Smooth muscle cell (in vitro differentiated cells): ENCODE results near the gene ECE2. TPM values are rescaled to one million over a fixed set of nuclear protein-coding genes. Genes with fewer than 3 reads are reported as not detected.
"Not testable (repeated sequence)": the region's sequence is repeated elsewhere in the genome, so short reads cannot be mapped to it uniquely, and the experiment has no call there.

Experiments
- DNase-seq: peaks from one replicate; lab custom pipeline; 2025; ENCODE audit not compliant: unreplicated experiment; lab: John Stamatoyannopoulos, UW
- H2AFZ ChIP-seq: fragments of 200-600 bp; sonication (generic); 2 replicates; pipeline ENCODE4 v1.6.0; 2016; ENCODE audit warnings: antibody characterized with exemption, low read depth, mild to moderate bottlenecking
- H3F3A ChIP-seq: fragments of 200-600 bp; sonication (generic); 2 replicates; pipeline ENCODE4 v1.6.0; 2017; ENCODE audit warnings: antibody characterized with exemption, low read depth
- H3K27ac ChIP-seq: fragments of 200-600 bp; sonication (generic); 2 replicates; pipeline ENCODE4 v1.5.1; 2016; ENCODE audit warnings: low read depth, mild to moderate bottlenecking
- H3K27me3 ChIP-seq: fragments of 200-600 bp; sonication (generic); 2 replicates; pipeline ENCODE4 v1.6.1; 2016; ENCODE audit warnings: low read depth, mild to moderate bottlenecking
- H3K36me3 ChIP-seq: fragments of 200-600 bp; sonication (generic); 2 replicates; pipeline ENCODE4 v1.5.1; 2016; ENCODE audit warnings: low read depth
- H3K4me1 ChIP-seq: fragments of 200-600 bp; sonication (generic); 2 replicates; pipeline ENCODE4 v1.5.1; 2016; ENCODE audit warnings: low read depth
- H3K4me2 ChIP-seq: fragments of 200-600 bp; sonication (generic); 2 replicates; pipeline ENCODE4 v1.6.0; 2016; ENCODE audit warnings: mild to moderate bottlenecking
- H3K4me3 ChIP-seq: fragments of 200-600 bp; sonication (generic); 2 replicates; pipeline ENCODE4 v1.5.1; 2016; ENCODE audit warnings: mild to moderate bottlenecking
- H3K79me2 ChIP-seq: fragments of 200-600 bp; sonication (generic); 2 replicates; pipeline ENCODE4 v1.6.0; 2016; ENCODE audit warnings: low read depth, mild to moderate bottlenecking
- H3K9ac ChIP-seq: fragments of 200-600 bp; sonication (generic); 2 replicates; pipeline ENCODE4 v1.6.0; 2016; ENCODE audit warnings: low read depth
- H3K9me3 ChIP-seq: fragments of 200-600 bp; sonication (generic); replicated peaks from 2 replicates; pipeline ENCODE4 v1.5.1; 2016; ENCODE audit warnings: low read depth
- H4K20me1 ChIP-seq: fragments of 200-600 bp; sonication (generic); 2 replicates; pipeline ENCODE4 v1.6.0; 2016; ENCODE audit warnings: low read depth
- CTCF ChIP-seq: fragments of 200-600 bp; sonication (generic); IDR thresholded peaks from 2 replicates; pipeline ENCODE4 v1.5.1; 2017; ENCODE audit warnings: borderline replicate concordance, mild to moderate bottlenecking, antibody characterized with exemption; ENCODE audit not compliant: insufficient read depth, poor library complexity, severe bottlenecking
- WGBS: methylation state at CpG from one replicate; pipeline ENCODE4 v1.1.7; 2016; ENCODE audit warnings: low lambda C conversion rate; 5-methylcytosine and 5-hydroxymethylcytosine counted together
- microRNA counts: library from miRNA; unstranded; fragments of <30 nt; microRNA quantifications from one replicate; lab custom pipeline; 2016
- microRNA-seq: library from miRNA; unstranded; fragments of <30 nt; microRNA quantifications from one replicate; pipeline ENCODE4, GENCODE V29; 2016; ENCODE audit warnings: borderline number of aligned reads
- polyA plus RNA-seq: library from polyadenylated mRNA; unstranded; fragments of >200 nt; fragmentation: Nextera tagmentation; extraction: Ambion mirVana; gene quantifications from 2 replicates; pipeline ENCODE4 v1.2.1, GENCODE V29; 2016
- small RNA-seq: library from RNA; depleted of rRNA; stranded (forward); fragments of <200 nt; gene quantifications from one replicate; pipeline ENCODE3, GENCODE V24; 2014
- total RNA-seq: library from RNA; depleted of rRNA; stranded (reverse); fragments of >200 nt; gene quantifications from 2 replicates; pipeline ENCODE4 v1.2.3, GENCODE V29; 2014

ECE2 gene
- total and polyA plus RNA-seq, 2 experiments from 2014 or later: not detected

DNA sequence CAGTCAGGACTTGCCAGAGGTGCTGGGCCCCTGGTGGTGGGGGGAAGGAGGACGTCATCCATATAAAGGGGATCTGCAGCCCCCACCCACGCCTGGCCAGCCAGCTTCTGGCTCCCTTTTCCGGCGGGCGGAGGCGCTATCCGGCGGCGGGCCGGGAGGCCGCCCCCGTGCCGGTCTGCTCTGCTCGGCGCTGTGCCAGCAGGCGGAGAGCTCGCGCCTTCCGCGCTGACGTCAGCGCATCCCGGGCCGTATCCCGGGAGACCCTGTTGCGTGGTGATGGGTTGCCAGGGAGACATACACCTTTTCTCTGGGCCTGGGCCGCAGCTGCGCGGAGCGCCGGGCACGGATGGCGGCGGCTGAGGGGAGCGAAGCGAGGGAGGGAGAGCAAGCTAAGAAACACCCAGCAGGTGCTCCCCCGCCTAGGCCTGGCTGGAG, 62.7 kb downstream of the ECE2 start:
- peak overlapping the region; percentile 70 for H3K4me2 ChIP-seq
- 30% methylated on average over 35 of the region's 37 CpGs for WGBS
- no peak for TF ChIP-seq CTCF
- H3F3A ChIP-seq: peaks cover 8% of the 10 kb centered on the region
- no peaks in the 10 kb centered on the region for H3K27me3 ChIP-seq
- H3K79me2 ChIP-seq: peaks cover 15% of the 10 kb centered on the region
- H4K20me1 ChIP-seq: peaks cover 69% of the 10 kb centered on the region
- H3K9ac ChIP-seq: peak overlapping the region; percentile 8
- H3K4me3 ChIP-seq: no peak overlapping the region
- no peaks in the 10 kb centered on the region for H3K36me3 ChIP-seq
- H3K9me3 ChIP-seq: no peaks in the 10 kb centered on the region
- peak; percentile 32 for DNase-seq
- H3K27ac ChIP-seq: peak overlapping the region; percentile 28
- H2AFZ ChIP-seq: no peak overlapping the region
- H3K4me1 ChIP-seq: peaks cover 19% of the 10 kb centered on the region

DNA sequence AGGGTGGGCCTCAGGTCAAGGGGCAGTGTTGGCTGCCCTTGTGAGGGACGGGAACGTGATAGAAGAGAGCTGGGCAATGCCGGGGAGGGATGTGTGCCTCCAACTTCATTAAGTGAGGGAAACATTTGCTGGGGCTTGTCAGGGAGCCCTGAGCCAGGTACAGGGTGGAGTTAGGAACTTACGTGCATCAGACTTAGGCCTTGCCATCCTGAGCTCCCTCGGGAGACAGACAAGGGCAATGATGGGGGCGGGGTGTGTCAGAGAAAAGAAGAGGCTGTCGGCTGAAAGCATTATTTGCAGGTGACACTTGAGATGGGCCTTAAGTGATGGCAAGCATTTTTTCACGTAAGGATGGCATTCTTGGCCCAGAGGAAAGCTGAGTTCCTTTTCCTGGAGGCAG, 63.2 kb downstream of the ECE2 start:
- H3K4me2 ChIP-seq: peak overlapping the region; percentile 70
- no peak overlapping the region for H3K9ac ChIP-seq
- 78% methylated on average over 8 of the region's 8 CpGs for WGBS
- H4K20me1 ChIP-seq: peaks cover 64% of the 10 kb centered on the region
- H3K27ac ChIP-seq: peak overlapping the region; percentile 28
- H3K9me3 ChIP-seq: no peaks in the 10 kb centered on the region
- DNase-seq: no peak
- H3K79me2 ChIP-seq: peaks cover 15% of the 10 kb centered on the region
- no peaks in the 10 kb centered on the region for H3K27me3 ChIP-seq
- peaks cover 19% of the 10 kb centered on the region for H3K4me1 ChIP-seq
- H3K4me3 ChIP-seq: no peak overlapping the region
- no peak overlapping the region for H2AFZ ChIP-seq
- no peak for TF ChIP-seq CTCF
- H3K36me3 ChIP-seq: no peaks in the 10 kb centered on the region
- H3F3A ChIP-seq: peaks cover 3% of the 10 kb centered on the region

GRCh38 chr3:184339451-184340135, 63.8 kb downstream of the ECE2 start:
- H3K36me3 ChIP-seq, H3K4me2 ChIP-seq, H3K9me3 ChIP-seq, H3K27me3 ChIP-seq, DNase-seq, H3K4me3 ChIP-seq, H3F3A ChIP-seq, H2AFZ ChIP-seq, H3K27ac ChIP-seq, H3K9ac ChIP-seq: not testable (repeated sequence)
- H3K4me1 ChIP-seq: peaks cover 19% of the 10 kb centered on the region
- WGBS: 93% methylated on average over 19 of the region's 19 CpGs
- H3K79me2 ChIP-seq: peaks cover 15% of the 10 kb centered on the region
- H4K20me1 ChIP-seq: peaks cover 58% of the 10 kb centered on the region

DNA sequence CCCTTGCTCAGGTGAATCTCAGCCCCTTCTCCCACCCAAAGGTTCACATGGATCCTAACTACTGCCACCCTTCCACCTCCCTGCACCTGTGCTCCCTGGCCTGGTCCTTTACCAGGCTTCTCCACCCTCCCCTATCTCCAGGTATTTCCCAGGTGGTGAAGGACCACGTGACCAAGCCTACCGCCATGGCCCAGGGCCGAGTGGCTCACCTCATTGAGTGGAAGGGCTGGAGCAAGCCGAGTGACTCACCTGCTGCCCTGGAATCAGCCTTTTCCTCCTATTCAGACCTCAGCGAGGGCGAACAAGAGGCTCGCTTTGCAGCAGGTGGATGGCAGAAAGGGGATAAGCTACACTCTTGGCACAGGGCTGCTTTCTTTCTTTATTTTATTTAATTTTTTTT, 66.1 kb downstream of the ECE2 start:
- Histone ChIP-seq H4K20me1 (peaks cover 55% of the 10 kb centered on the region), H3K4me2 (no peak overlapping the region), H3K79me2 (peaks cover 15% of the 10 kb centered on the region), H3K27ac (no peak overlapping the region), H3K9me3 (no peaks in the 10 kb centered on the region), H3K36me3 (no peaks in the 10 kb centered on the region), H2AFZ (no peak overlapping the region), H3F3A (peaks cover 3% of the 10 kb centered on the region), H3K4me1 (peaks cover 24% of the 10 kb centered on the region), H3K4me3 (no peak overlapping the region), H3K9ac (no peak overlapping the region), H3K27me3 (no peaks in the 10 kb centered on the region)
- 81% methylated on average over 7 of the region's 7 CpGs for WGBS
- no peak for DNase-seq
- TF ChIP-seq CTCF: no peak

MicroRNA genes within 50 kb of the gene (microRNA counts, 767-probe panel; counts per million panel counts)
- microRNA hsa-miR-1224-3p (lab: Ali Mortazavi, UCI): 183 counts per million
- microRNA hsa-miR-1224-5p (lab: Ali Mortazavi, UCI): 183 counts per million

Small RNAs within 50 kb of the gene (microRNA-seq; reads per million reads assigned to microRNA genes)
- gene MIR1224: not detected

Small RNAs within 50 kb of the gene (small RNA-seq; reads per million reads assigned to genes)
- not detected for gene MIR1224
- 588 reads per million, percentile 99 among the genes with 10 or more reads in this experiment for gene SNORD66

Other genes with a start within 250 kb of the ECE2 start
- gene HTR3D, start 244.3 kb upstream of the ECE2 start, total RNA-seq: not detected in 2 replicates
- not detected in 2 replicates for gene HTR3D, start 244.3 kb upstream of the ECE2 start, polyA plus RNA-seq
- not detected in 2 replicates for gene HTR3C, start 223.0 kb upstream of the ECE2 start, total RNA-seq
- not detected in 2 replicates for gene HTR3C, start 223.0 kb upstream of the ECE2 start, polyA plus RNA-seq
- not detected in 2 replicates for gene HTR3E, start 179.0 kb upstream of the ECE2 start, total RNA-seq
- not detected in 2 replicates for gene HTR3E, start 179.0 kb upstream of the ECE2 start, polyA plus RNA-seq
- 23.5 and 25.3 TPM in 2 replicates for gene EIF2B5, start 140.7 kb upstream of the ECE2 start, total RNA-seq
- gene EIF2B5, start 140.7 kb upstream of the ECE2 start, polyA plus RNA-seq: 32.3 and 50.4 TPM in 2 replicates
- gene DVL3, start 120.6 kb upstream of the ECE2 start, total RNA-seq: 40.2 and 42.5 TPM in 2 replicates
- 87.7 and 122 TPM in 2 replicates for gene DVL3, start 120.6 kb upstream of the ECE2 start, polyA plus RNA-seq
- gene AP2M1, start 101.2 kb upstream of the ECE2 start, total RNA-seq: 444 and 464 TPM in 2 replicates
- gene AP2M1, start 101.2 kb upstream of the ECE2 start, polyA plus RNA-seq: 772 and 784 TPM in 2 replicates
- 34.6 and 40.4 TPM in 2 replicates for gene ABCF3, start 89.8 kb upstream of the ECE2 start, total RNA-seq
- gene ABCF3, start 89.8 kb upstream of the ECE2 start, polyA plus RNA-seq: 46.3 and 69.1 TPM in 2 replicates
- not detected in 2 replicates for gene VWA5B2, start 46.4 kb upstream of the ECE2 start, total RNA-seq
- gene VWA5B2, start 46.4 kb upstream of the ECE2 start, polyA plus RNA-seq: 0.70 TPM in 1 of 2 replicates, not detected in the other
- gene ALG3, start 27.1 kb upstream of the ECE2 start, total RNA-seq: 48.8 and 95.2 TPM in 2 replicates
- gene ALG3, start 27.1 kb upstream of the ECE2 start, polyA plus RNA-seq: 91.2 and 96.7 TPM in 2 replicates
- gene EEF1AKMT4, start 26.4 kb upstream of the ECE2 start, total RNA-seq: 4.1 and 4.7 TPM in 2 replicates
- gene EEF1AKMT4, start 26.4 kb upstream of the ECE2 start, polyA plus RNA-seq: 5.8 and 9.1 TPM in 2 replicates
- gene CAMK2N2, start 14.5 kb upstream of the ECE2 start, total RNA-seq: not detected in 2 replicates
- gene CAMK2N2, start 14.5 kb upstream of the ECE2 start, polyA plus RNA-seq: 0.18 TPM in 1 of 2 replicates, not detected in the other
- 303 and 315 TPM in 2 replicates for gene PSMD2, start 23.2 kb downstream of the ECE2 start, total RNA-seq
- 356 and 400 TPM in 2 replicates for gene PSMD2, start 23.2 kb downstream of the ECE2 start, polyA plus RNA-seq
- 148 and 198 TPM in 2 replicates for gene EIF4G1, start 38.6 kb downstream of the ECE2 start, total RNA-seq
- gene EIF4G1, start 38.6 kb downstream of the ECE2 start, polyA plus RNA-seq: 171 and 213 TPM in 2 replicates
- 13.6 and 20.2 TPM in 2 replicates for gene FAM131A, start 61.6 kb downstream of the ECE2 start, total RNA-seq
- gene FAM131A, start 61.6 kb downstream of the ECE2 start, polyA plus RNA-seq: 15.3 and 15.8 TPM in 2 replicates
- 2.3 and 4.1 TPM in 2 replicates for gene CLCN2, start 85.6 kb downstream of the ECE2 start, total RNA-seq
- gene CLCN2, start 85.6 kb downstream of the ECE2 start, polyA plus RNA-seq: 4.5 and 6.5 TPM in 2 replicates
- 87.0 and 154 TPM in 2 replicates for gene POLR2H, start 85.7 kb downstream of the ECE2 start, total RNA-seq
- 64.6 and 77.9 TPM in 2 replicates for gene POLR2H, start 85.7 kb downstream of the ECE2 start, polyA plus RNA-seq
- gene THPO, start 102.2 kb downstream of the ECE2 start, total RNA-seq: 0.22 TPM in 1 of 2 replicates, not detected in the other
- gene THPO, start 102.2 kb downstream of the ECE2 start, polyA plus RNA-seq: 0.45 TPM in 1 of 2 replicates, not detected in the other
- gene CHRD, start 104.0 kb downstream of the ECE2 start, total RNA-seq: 1.5 and 7.1 TPM in 2 replicates
- 2.5 and 4.9 TPM in 2 replicates for gene CHRD, start 104.0 kb downstream of the ECE2 start, polyA plus RNA-seq